Adrenal gland (tissue), 5 donors: ENCODE data around the gene KIR3DL1.
"Not testable (repeated sequence)": the region's sequence is repeated elsewhere in the genome, so short reads cannot be mapped to it uniquely, and the experiment has no call there.

Experiments used
- POLR2A ChIP-seq, 2 donors: fragments of 450-650 bp; IDR thresholded peaks; one replicate each; pipeline ENCODE4 v1.6.1; 2017; ENCODE audit warnings: antibody characterized with exemption in 2 of 2, mild to moderate bottlenecking in 2 of 2, moderate library complexity in 1 of 2
- TF ChIP-seq, protein P1 (sequence below), 6 experiments: fragments of 450-650 bp in 4 of 6; fragments of 200-600 bp in 2 of 6; sonication (generic) in 1 of 6; IDR thresholded peaks; 1 replicate in 5 of 6; 2 replicates in 1 of 6; pipeline versions ENCODE4 v1.5.1 to v1.8.0; 2016 to 2021; ENCODE audit warnings: antibody characterized with exemption in 6 of 6, mild to moderate bottlenecking in 2 of 6, moderate library complexity in 1 of 6
- donor health status: DM: no; HTN: no; CAD: no.

DNA sequence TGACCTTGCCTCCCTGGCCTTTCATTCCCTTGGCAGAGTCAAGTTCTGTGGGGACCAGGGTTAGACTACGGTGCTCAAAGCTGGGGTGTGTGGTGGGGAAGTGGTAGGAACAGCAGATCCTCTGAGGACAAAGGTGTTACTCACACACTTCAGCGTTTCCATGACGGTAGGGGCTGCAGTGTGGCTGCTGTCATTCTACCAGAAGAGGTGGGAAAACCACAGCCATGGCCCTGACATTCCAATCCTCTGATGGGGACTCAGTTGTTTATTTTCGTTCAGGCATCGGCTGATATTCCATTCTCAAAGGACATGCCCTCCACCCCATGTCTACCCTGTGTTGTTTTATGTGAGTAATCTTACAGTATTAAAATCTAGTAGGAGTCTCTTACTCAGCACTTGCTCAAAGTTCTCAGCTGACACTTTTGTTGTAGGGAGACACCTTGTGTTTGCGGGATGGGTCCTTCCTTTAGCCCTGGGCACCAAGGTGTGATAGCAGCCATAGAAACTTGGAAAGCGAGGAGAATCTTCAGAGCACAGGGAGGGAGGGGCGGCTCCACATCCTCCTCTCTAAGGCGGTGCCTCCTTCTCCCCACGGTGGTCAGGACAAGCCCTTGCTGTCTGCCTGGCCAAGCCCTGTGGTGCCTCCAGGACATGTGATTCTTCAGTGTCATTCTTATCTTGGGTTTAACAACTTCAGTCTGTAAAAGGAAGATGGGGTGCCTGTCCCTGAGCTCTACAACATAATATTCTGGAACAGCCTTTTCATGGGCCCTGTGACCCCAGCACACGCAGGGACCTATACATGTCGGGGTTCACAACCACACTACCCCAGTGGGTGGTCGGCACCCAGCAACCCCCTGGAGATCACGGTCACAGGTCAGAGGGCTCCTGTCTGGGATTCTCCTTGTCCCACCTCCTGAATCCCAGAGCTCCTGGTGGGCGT lies 45.0 kb upstream of the KIR3DL1 start:
- TF ChIP-seq, protein P1, sequence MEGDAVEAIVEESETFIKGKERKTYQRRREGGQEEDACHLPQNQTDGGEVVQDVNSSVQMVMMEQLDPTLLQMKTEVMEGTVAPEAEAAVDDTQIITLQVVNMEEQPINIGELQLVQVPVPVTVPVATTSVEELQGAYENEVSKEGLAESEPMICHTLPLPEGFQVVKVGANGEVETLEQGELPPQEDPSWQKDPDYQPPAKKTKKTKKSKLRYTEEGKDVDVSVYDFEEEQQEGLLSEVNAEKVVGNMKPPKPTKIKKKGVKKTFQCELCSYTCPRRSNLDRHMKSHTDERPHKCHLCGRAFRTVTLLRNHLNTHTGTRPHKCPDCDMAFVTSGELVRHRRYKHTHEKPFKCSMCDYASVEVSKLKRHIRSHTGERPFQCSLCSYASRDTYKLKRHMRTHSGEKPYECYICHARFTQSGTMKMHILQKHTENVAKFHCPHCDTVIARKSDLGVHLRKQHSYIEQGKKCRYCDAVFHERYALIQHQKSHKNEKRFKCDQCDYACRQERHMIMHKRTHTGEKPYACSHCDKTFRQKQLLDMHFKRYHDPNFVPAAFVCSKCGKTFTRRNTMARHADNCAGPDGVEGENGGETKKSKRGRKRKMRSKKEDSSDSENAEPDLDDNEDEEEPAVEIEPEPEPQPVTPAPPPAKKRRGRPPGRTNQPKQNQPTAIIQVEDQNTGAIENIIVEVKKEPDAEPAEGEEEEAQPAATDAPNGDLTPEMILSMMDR (IDR thresholded peaks at IDR 0.05), result not testable (repeated sequence)
- not testable (repeated sequence) for TF ChIP-seq POLR2A (IDR thresholded peaks at IDR 0.05)
